ENCODE results near the gene ZBTB47.

Gene ZBTB47

GRCh38 chr3:42653303-42653559 is 266 bp upstream of the ZBTB47 start:
- no peak for FAIRE-seq

- FAIRE-seq, result no peak
These were observed 1.1 kb downstream of the ZBTB47 start for GRCh38 chr3:42654331-42655201.

GRCh38 chr3:42655331-42655888 is 1.9 kb downstream of the ZBTB47 start:
- no peak for FAIRE-seq

- no peak for FAIRE-seq
These were observed 2.6 kb downstream of the ZBTB47 start for GRCh38 chr3:42655980-42656679.

- FAIRE-seq, result no peak
These were observed 3.4 kb downstream of the ZBTB47 start for GRCh38 chr3:42656680-42657610.

GRCh38 chr3:42657675-42658074 is 4.2 kb downstream of the ZBTB47 start:
- no peak for FAIRE-seq

GRCh38 chr3:42658091-42658770 is 4.7 kb downstream of the ZBTB47 start:
- FAIRE-seq, result no peak

- FAIRE-seq, result no peak
These were observed 5.4 kb downstream of the ZBTB47 start for GRCh38 chr3:42658771-42659390.

- FAIRE-seq, result no peak
These were observed 6.1 kb downstream of the ZBTB47 start for GRCh38 chr3:42659451-42660130.

- FAIRE-seq, result no peak
These were observed 6.7 kb downstream of the ZBTB47 start for GRCh38 chr3:42660131-42660715.

- no peak for FAIRE-seq
These were observed 7.4 kb downstream of the ZBTB47 start for GRCh38 chr3:42660898-42661297.

GRCh38 chr3:42661593-42662022 is 8.1 kb downstream of the ZBTB47 start:
- FAIRE-seq, result no peak

- no peak for FAIRE-seq
These were observed 8.7 kb downstream of the ZBTB47 start for GRCh38 chr3:42662037-42662812.

GRCh38 chr3:42662813-42663535 is 9.5 kb downstream of the ZBTB47 start:
- no peak for FAIRE-seq

- no peak for FAIRE-seq
These were observed 10.3 kb downstream of the ZBTB47 start for GRCh38 chr3:42663581-42664437.

- FAIRE-seq, result no peak
These were observed 10.9 kb downstream of the ZBTB47 start for GRCh38 chr3:42664438-42664803.

GRCh38 chr3:42665050-42665878 is 11.8 kb downstream of the ZBTB47 start:
- FAIRE-seq, result no peak

GRCh38 chr3:42666022-42666421 is 12.5 kb downstream of the ZBTB47 start:
- FAIRE-seq, result no peak
